A673 (cell line): Measurements from ENCODE around the gene MKNK2. TPM values are rescaled to one million over a fixed set of nuclear protein-coding genes. Genes with fewer than 3 reads are reported as not detected.

Experiments used
- BruUV-seq: library from RNA; stranded (reverse); fragments of 400-500 nt; replicated peaks from 2 replicates; lab custom pipeline; 2021; lab: Mats Ljungman, UMichigan
- CTCF ChIA-PET: fragments of 300-600 bp; sonication (Branson Sonifier 250); formaldehyde crosslinking; loops from one replicate; lab custom pipeline; 2022; ENCODE audit warnings: antibody characterized with exemption; lab: Charles Lee
- POLR2A ChIA-PET: fragments of 300-600 bp; sonication (Branson Sonifier 250); formaldehyde crosslinking; loops from one replicate; lab custom pipeline; 2022; ENCODE audit warnings: antibody characterized with exemption; ENCODE audit not compliant: low non-redundant PET; lab: Charles Lee
- DNase-seq: peaks from one replicate; pipeline ENCODE4 v3.0.0-alpha.2; 2015; ENCODE audit warnings: low spot score
- H3K27ac ChIP-seq: fragments of 200-600 bp; sonication (generic); 2 replicates; pipeline ENCODE4 v1.5.1; 2016; ENCODE audit warnings: mixed run types, low read depth, mild to moderate bottlenecking, mixed read lengths, antibody characterized with exemption, low read length; ENCODE audit not compliant: poor library complexity, severe bottlenecking
- H3K27me3 ChIP-seq: fragments of 200-600 bp; sonication (generic); replicated peaks from 2 replicates; pipeline ENCODE4 v1.6.1; 2017; ENCODE audit warnings: mixed run types, low read depth, mild to moderate bottlenecking, mixed read lengths, antibody characterized with exemption, low read length; ENCODE audit not compliant: insufficient read depth, poor library complexity
- H3K36me3 ChIP-seq: fragments of 200-600 bp; sonication (generic); 2 replicates; pipeline ENCODE4 v1.6.1; 2016; ENCODE audit warnings: mixed run types, mild to moderate bottlenecking, mixed read lengths, antibody characterized with exemption, low read length; ENCODE audit not compliant: insufficient read depth, poor library complexity, severe bottlenecking
- H3K4me1 ChIP-seq: fragments of 200-600 bp; sonication (generic); 2 replicates; pipeline ENCODE4 v1.6.1; 2017; ENCODE audit warnings: mixed run types, mild to moderate bottlenecking, mixed read lengths, antibody characterized with exemption, low read length; ENCODE audit not compliant: insufficient read depth, poor library complexity, severe bottlenecking
- H3K4me3 ChIP-seq: fragments of 200-600 bp; sonication (generic); 2 replicates; pipeline ENCODE4 v1.5.1; 2016; ENCODE audit warnings: low read depth, mixed run types, mild to moderate bottlenecking, mixed read lengths, low read length; ENCODE audit not compliant: poor library complexity, severe bottlenecking
- H3K9me3 ChIP-seq: fragments of 200-600 bp; sonication (generic); 2 replicates; pipeline ENCODE4 v1.6.1; 2016; ENCODE audit warnings: mixed run types, low read depth, mild to moderate bottlenecking, mixed read lengths, antibody characterized with exemption, low read length; ENCODE audit not compliant: poor library complexity, severe bottlenecking
- CTCF ChIP-seq: fragments of 300-800, 200-600 bp; sonication (generic); conservative IDR thresholded peaks from 2 replicates; pipeline ENCODE4 v1.5.1; 2017; ENCODE audit warnings: low read depth, mild to moderate bottlenecking, antibody characterized with exemption, low read length, moderate library complexity, mixed read lengths
- EZH2 ChIP-seq: fragments of 200-600 bp; sonication (generic); IDR thresholded peaks from 2 replicates; pipeline ENCODE4 v1.6.1; 2017; ENCODE audit warnings: borderline replicate concordance, low read depth, mild to moderate bottlenecking, mixed read lengths, antibody characterized with exemption, low read length; ENCODE audit not compliant: poor library complexity, severe bottlenecking
- intact Hi-C: fragments of 100-400 bp; cut with micrococcal nuclease; formaldehyde crosslinking; loops from one replicate; pipeline ENCODE4 v1.10.0; 2022; ENCODE audit not compliant: unreplicated experiment
- total RNA-seq: library from RNA; stranded (reverse); gene quantifications from 2 replicates; pipeline ENCODE4 v1.2.3, GENCODE V29; 2021

The MKNK2 gene
- total RNA-seq, 1 experiment from 2014 or later: 106 TPM

- H3K4me1 ChIP-seq: peaks cover 12% of the 10 kb centered on the region
- CTCF ChIA-PET: no interaction called here
- BruUV-seq: no TSS peak
Measured at GRCh38 chr19:2048104-2048958, 2.7 kb downstream of the MKNK2 start.

GRCh38 chr19:2047449-2048103 is 3.5 kb downstream of the MKNK2 start:
- BruUV-seq: no TSS peak
- no peaks in the 10 kb centered on the region for H3K27me3 ChIP-seq
- no peak overlapping the region for H3K27ac ChIP-seq
- TF ChIP-seq CTCF (no peak), EZH2 (no peak)
- ChIA-PET POLR2A (no interaction called here), CTCF (no interaction called here)
- peaks cover 18% of the 10 kb centered on the region for H3K4me1 ChIP-seq
- intact Hi-C loops: no loop called here
- DNase-seq: no peak
- H3K9me3 ChIP-seq: no peaks in the 10 kb centered on the region
- H3K4me3 ChIP-seq: no peak overlapping the region
- peaks cover 11% of the 10 kb centered on the region for H3K36me3 ChIP-seq

More at GRCh38 chr19:2048104-2048958, 2.7 kb downstream of the MKNK2 start:
- DNase-seq: no peak
- POLR2A ChIA-PET: no interaction called here
- intact Hi-C loops: no loop called here
- Histone ChIP-seq H3K27ac (no peak overlapping the region), H3K36me3 (peaks cover 4% of the 10 kb centered on the region), H3K4me3 (no peak overlapping the region), H3K27me3 (no peaks in the 10 kb centered on the region), H3K9me3 (no peaks in the 10 kb centered on the region)
- TF ChIP-seq CTCF: no peak
- TF ChIP-seq EZH2: no peak

- H3K27ac ChIP-seq: no peak overlapping the region
- DNase-seq: no peak
- ChIA-PET CTCF (no interaction called here), POLR2A (no interaction called here)
- H3K4me3 ChIP-seq: no peak overlapping the region
- H3K27me3 ChIP-seq: no peaks in the 10 kb centered on the region
- peaks cover 22% of the 10 kb centered on the region for H3K4me1 ChIP-seq
- no peaks in the 10 kb centered on the region for H3K9me3 ChIP-seq
- intact Hi-C loops: no loop called here
- TF ChIP-seq EZH2 (no peak), CTCF (no peak)
- BruUV-seq: no TSS peak
- H3K36me3 ChIP-seq: peaks cover 13% of the 10 kb centered on the region
Measured at GRCh38 chr19:2047076-2047448, 4.0 kb downstream of the MKNK2 start.
